KMS-11 (cell line): ENCODE data around the gene ADAMTS14.

Experiments used
- H2AFZ ChIP-seq: fragments of 200-600 bp; sonication (generic); 2 replicates; pipeline ENCODE4 v1.6.1; 2016; ENCODE audit warnings: antibody characterized with exemption, mixed run types, low read depth
- H3K27ac ChIP-seq: fragments of 200-600 bp; sonication (generic); 2 replicates; pipeline ENCODE4 v1.6.1; 2016; ENCODE audit warnings: mild to moderate bottlenecking, mixed run types
- H3K27me3 ChIP-seq: fragments of 200-600 bp; sonication (generic); 2 replicates; pipeline ENCODE4 v1.6.1; 2017; ENCODE audit warnings: mild to moderate bottlenecking, low read depth, mixed run types, moderate library complexity; ENCODE audit not compliant: insufficient read depth
- H3K36me3 ChIP-seq: fragments of 200-600 bp; sonication (generic); 2 replicates; pipeline ENCODE4 v1.6.1; 2017; ENCODE audit warnings: mild to moderate bottlenecking, mixed run types; ENCODE audit not compliant: insufficient read depth
- H3K4me1 ChIP-seq: fragments of 200-600 bp; sonication (generic); 2 replicates; pipeline ENCODE4 v1.6.1; 2016; ENCODE audit warnings: mild to moderate bottlenecking, low read depth, mixed run types; ENCODE audit not compliant: poor library complexity, severe bottlenecking
- H3K4me2 ChIP-seq: fragments of 200-600 bp; sonication (generic); 2 replicates; pipeline ENCODE4 v1.7.0; 2016; ENCODE audit warnings: mild to moderate bottlenecking, mixed run types
- H3K4me3 ChIP-seq: fragments of 200-600 bp; sonication (generic); IDR thresholded peaks from 2 replicates; pipeline ENCODE4 v1.6.1; 2017; ENCODE audit warnings: low read depth, low read length, mixed read lengths; ENCODE audit not compliant: insufficient read depth
- H3K79me2 ChIP-seq: fragments of 200-600 bp; sonication (generic); 2 replicates; pipeline ENCODE4 v1.6.1; 2016; ENCODE audit warnings: low read depth, mixed run types; ENCODE audit not compliant: insufficient read depth
- H3K9ac ChIP-seq: fragments of 200-600 bp; sonication (generic); 2 replicates; pipeline ENCODE4 v1.6.1; 2016; ENCODE audit warnings: mild to moderate bottlenecking, mixed run types
- H4K20me1 ChIP-seq: fragments of 200-600 bp; sonication (generic); 2 replicates; pipeline ENCODE4 v1.6.1; 2016; ENCODE audit warnings: mild to moderate bottlenecking, mixed run types; ENCODE audit not compliant: insufficient read depth
- TF ChIP-seq, protein P1 (sequence below): fragments of 200-600 bp; sonication (generic); conservative IDR thresholded peaks from 2 replicates; pipeline ENCODE4 v1.6.1; 2017; ENCODE audit warnings: low read depth, mild to moderate bottlenecking, antibody characterized with exemption, low read length, moderate library complexity, mixed read lengths

The ADAMTS14 gene

DNA sequence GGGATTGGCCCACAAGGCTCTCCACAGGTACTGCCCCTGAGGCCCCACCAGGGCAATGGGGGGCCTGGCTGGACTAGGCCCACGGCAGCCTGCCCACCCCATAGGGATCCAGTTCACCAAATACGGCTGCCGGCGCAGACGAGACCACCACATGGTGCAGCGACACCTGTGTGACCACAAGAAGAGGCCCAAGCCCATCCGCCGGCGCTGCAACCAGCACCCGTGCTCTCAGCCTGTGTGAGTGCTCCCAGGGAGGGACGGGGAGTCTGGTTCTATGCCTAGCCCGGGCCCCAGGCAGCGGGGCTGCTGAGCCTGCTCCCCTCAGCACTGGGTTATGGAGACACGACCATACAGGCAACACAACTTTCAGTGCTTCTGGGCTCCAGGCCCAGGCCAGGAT lies 79.7 kb downstream of the ADAMTS14 start:
- H3K36me3 ChIP-seq = no peaks in the 10 kb centered on the region
- no peak overlapping the region for H3K4me3 ChIP-seq
- H3K4me1 ChIP-seq = no peaks in the 10 kb centered on the region
- no peaks in the 10 kb centered on the region for H3K27me3 ChIP-seq
- H4K20me1 ChIP-seq = no peaks in the 10 kb centered on the region
- no peak overlapping the region for H3K27ac ChIP-seq
- H3K4me2 ChIP-seq = no peak overlapping the region
- H3K79me2 ChIP-seq = no peaks in the 10 kb centered on the region
- no peak overlapping the region for H2AFZ ChIP-seq
- H3K9ac ChIP-seq = no peak overlapping the region
- TF ChIP-seq, protein P1, sequence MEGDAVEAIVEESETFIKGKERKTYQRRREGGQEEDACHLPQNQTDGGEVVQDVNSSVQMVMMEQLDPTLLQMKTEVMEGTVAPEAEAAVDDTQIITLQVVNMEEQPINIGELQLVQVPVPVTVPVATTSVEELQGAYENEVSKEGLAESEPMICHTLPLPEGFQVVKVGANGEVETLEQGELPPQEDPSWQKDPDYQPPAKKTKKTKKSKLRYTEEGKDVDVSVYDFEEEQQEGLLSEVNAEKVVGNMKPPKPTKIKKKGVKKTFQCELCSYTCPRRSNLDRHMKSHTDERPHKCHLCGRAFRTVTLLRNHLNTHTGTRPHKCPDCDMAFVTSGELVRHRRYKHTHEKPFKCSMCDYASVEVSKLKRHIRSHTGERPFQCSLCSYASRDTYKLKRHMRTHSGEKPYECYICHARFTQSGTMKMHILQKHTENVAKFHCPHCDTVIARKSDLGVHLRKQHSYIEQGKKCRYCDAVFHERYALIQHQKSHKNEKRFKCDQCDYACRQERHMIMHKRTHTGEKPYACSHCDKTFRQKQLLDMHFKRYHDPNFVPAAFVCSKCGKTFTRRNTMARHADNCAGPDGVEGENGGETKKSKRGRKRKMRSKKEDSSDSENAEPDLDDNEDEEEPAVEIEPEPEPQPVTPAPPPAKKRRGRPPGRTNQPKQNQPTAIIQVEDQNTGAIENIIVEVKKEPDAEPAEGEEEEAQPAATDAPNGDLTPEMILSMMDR = no peak

DNA sequence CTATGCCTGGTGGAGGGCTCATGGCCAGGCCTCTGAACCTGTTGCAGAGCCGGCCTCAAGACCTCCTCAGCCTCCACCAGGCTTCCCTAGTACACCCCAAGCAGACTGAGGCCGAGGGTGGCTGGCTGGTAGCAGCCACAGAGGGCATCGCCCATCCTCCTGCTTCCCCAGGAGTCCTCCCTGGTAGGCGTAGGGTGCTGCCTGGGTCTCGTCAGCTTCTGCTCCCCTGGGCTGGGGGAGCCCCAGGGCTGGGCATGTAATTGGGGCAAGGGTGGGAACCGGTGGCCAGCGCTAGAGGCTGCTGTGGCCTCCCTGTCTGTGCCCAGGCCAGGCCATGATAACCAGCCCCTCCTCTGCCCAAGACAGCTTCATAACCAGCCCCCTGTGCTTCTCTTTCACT lies 80.3 kb downstream of the ADAMTS14 start:
- Histone ChIP-seq H3K9ac (no peak overlapping the region), H3K4me3 (no peak overlapping the region), H3K79me2 (no peaks in the 10 kb centered on the region), H3K4me1 (no peaks in the 10 kb centered on the region), H2AFZ (no peak overlapping the region), H3K36me3 (no peaks in the 10 kb centered on the region), H4K20me1 (no peaks in the 10 kb centered on the region), H3K27me3 (no peaks in the 10 kb centered on the region), H3K4me2 (no peak overlapping the region), H3K27ac (no peak overlapping the region)
- TF ChIP-seq, protein P1 = no peak

DNA sequence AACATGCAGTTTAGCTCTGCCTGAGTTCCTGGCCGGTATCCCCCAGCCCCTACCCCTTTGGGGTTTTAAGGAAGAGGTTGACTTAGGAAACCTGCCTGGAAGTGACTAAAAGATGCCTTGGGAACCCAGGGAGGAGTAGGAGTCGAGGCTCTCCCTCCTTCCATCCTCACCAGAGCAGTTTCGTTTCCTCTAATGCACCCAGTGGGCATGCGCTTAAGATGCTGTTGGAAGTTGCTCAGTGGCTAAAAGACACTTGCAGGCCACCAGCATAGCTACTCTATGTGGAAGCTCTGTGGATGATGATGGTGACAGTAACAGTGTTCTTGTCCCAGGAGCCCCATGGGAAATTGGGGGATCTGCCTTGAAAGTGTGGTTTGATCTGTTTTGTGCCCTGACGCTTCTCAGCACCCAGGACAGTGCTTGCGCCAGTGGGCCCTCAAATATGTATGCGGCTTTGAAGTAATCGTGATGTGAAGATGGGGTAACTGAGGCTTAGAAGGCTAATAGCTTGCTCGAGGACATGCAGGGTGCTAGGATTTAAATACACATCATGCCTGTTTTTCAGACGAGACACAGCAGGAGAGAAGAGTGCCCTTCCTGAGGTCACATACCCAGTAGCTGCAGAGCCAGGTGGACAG lies 80.8 kb downstream of the ADAMTS14 start:
- Histone ChIP-seq H3K36me3 (no peaks in the 10 kb centered on the region), H3K4me2 (no peak overlapping the region), H3K79me2 (no peaks in the 10 kb centered on the region)

GRCh38 chr10:70753841-70754621 lies 81.7 kb downstream of the ADAMTS14 start:
- H3K36me3 ChIP-seq = no peaks in the 10 kb centered on the region
- no peak overlapping the region for H3K27ac ChIP-seq

More for the DNA sequence above, 80.8 kb downstream of the ADAMTS14 start:
- Histone ChIP-seq H3K27me3 (no peaks in the 10 kb centered on the region), H3K27ac (no peak overlapping the region), H3K9ac (no peak overlapping the region), H4K20me1 (no peaks in the 10 kb centered on the region), H2AFZ (no peak overlapping the region), H3K4me1 (no peaks in the 10 kb centered on the region), H3K4me3 (no peak overlapping the region)
- TF ChIP-seq, protein P1 = no peak

More at GRCh38 chr10:70753841-70754621, 81.7 kb downstream of the ADAMTS14 start:
- Histone ChIP-seq H3K4me3 (no peak overlapping the region), H4K20me1 (no peaks in the 10 kb centered on the region), H3K79me2 (no peaks in the 10 kb centered on the region), H3K27me3 (no peaks in the 10 kb centered on the region), H3K4me2 (no peak overlapping the region), H3K4me1 (no peaks in the 10 kb centered on the region), H3K9ac (no peak overlapping the region), H2AFZ (no peak overlapping the region)
- TF ChIP-seq, protein P1 = no peak
